Endothelial cell of hepatic sinusoid (primary cell): Measurements from ENCODE around the gene CECR2.
"Not testable (repeated sequence)": the region's sequence is repeated elsewhere in the genome, so short reads cannot be mapped to it uniquely, and the experiment has no call there.

Source experiments
- in situ Hi-C: cut with HindIII; loops from 2 replicates; pipeline ENCODE4 v1.10.0; 2017; ENCODE audit warnings: low sequenced_read_pairs

The CECR2 gene

DNA sequence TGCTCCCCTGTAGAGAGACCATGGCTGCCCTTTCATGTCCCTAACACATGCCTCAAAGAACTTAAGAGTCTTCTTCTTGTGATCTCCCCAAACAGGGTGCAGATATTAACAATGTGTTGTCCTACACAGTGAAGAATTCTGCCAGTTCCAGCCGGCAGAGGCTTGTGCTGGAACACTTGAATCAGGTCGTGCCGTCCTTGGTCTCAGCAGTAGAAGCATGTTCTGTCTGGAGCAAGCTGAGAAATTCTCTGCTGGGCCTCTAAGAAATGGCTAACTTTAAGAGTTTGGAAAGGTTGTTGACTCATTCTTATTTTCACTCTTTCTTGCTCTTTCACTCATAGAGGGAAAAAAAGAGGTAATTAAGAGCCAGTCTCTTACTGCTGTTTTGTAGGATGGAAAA lies 123.0 kb downstream of the CECR2 start:
- in situ Hi-C loops, result loop anchor here (25.0 kb wide), 1 partner anchor 430 kb away; no protein-coding TSS in a partner anchor

DNA sequence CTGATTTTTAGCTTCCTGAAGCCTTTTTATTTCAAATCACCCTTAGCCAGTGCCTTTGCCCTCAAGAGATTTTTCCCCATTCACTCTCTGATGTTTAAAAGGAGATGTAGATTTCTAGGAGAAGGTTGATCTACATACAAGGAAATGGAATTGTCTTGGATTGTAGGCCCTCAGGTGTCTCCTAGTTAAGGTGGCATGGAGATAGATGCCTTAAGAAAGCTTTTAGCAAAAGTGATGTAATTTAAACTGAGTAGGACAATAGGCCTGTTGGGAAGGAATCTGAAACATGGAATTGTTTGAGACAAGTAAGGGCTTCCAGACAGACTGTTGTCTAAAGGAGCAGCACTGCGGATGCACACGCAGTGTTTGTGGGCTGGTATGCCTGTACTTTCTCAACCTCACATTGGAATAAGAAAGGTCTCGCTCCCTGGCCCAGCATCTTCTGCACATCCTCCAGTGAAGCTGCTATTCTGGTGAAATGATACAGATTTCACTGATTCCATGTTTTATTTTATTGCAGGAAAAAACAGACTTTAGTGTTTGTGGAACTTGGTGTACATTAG lies 124.2 kb downstream of the CECR2 start:
- in situ Hi-C loops, result loop anchor here (25.0 kb wide), 1 partner anchor 431 kb away; no protein-coding TSS in a partner anchor

- in situ Hi-C loops, result loop anchor here (25.0 kb wide), 1 partner anchor 435 kb away; no protein-coding TSS in a partner anchor
These were observed 127.6 kb downstream of the CECR2 start for GRCh38 chr22:17496841-17497240.

GRCh38 chr22:17501679-17502285 lies 132.5 kb downstream of the CECR2 start:
- in situ Hi-C loops, result no loop called here

DNA sequence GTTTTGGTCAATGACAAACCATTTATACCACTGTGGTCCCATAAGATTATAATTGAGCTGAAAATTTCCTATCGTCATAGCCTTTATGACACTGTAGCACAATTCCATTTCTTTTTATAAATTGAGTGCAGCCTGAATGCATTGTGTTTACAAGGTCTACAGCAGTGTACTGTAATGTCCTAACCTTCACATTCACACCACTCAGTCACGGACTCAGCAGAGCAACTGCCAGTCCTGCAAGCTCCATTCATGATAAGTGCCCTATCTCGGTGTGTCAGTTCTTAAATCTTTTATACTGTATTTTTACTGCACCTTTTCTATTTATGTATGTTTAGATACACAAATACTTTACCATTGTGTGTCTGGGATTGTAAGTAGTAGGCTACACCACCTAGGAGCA lies 138.8 kb downstream of the CECR2 start:
- in situ Hi-C loops, result no loop called here

- in situ Hi-C loops, result no loop called here
These were observed 143.7 kb downstream of the CECR2 start for GRCh38 chr22:17512960-17513359.

- in situ Hi-C loops, result no loop called here
These were observed 144.4 kb downstream of the CECR2 start for GRCh38 chr22:17513612-17514011.

- in situ Hi-C loops, result no loop called here
These were observed 144.8 kb downstream of the CECR2 start for GRCh38 chr22:17514084-17514483.

- in situ Hi-C loops, result no loop called here
These were observed 149.1 kb downstream of the CECR2 start for GRCh38 chr22:17518406-17518805.

DNA sequence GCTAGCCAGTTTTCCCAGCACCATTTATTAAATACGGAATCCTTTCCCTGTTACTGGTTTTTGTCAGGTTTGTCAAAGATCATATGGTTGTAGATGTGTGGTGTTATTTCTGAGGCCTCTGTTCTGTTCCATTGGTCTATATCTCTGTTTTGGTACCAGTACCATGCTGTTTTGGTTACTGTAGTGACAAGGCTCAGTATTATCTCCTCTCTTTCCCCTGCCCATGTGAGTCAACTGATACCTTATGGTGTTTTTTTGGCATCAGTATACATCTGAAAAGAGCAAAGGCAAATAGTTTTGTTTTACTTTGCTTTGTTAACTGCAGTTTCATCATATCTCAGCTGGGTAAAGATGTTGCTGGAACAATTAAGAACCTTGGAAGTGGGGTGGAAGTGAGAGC lies 152.7 kb downstream of the CECR2 start:
- in situ Hi-C loops, result not testable (repeated sequence)

- in situ Hi-C loops, result no loop called here
These were observed 154.7 kb downstream of the CECR2 start for GRCh38 chr22:17523925-17524324.

- in situ Hi-C loops, result no loop called here
These were observed 167.0 kb downstream of the CECR2 start for GRCh38 chr22:17536269-17536668.

- in situ Hi-C loops, result no loop called here
These were observed 167.9 kb downstream of the CECR2 start for GRCh38 chr22:17537155-17537554.

- in situ Hi-C loops, result no loop called here
These were observed 171.2 kb downstream of the CECR2 start for GRCh38 chr22:17540481-17540880.

- in situ Hi-C loops, result no loop called here
These were observed 172.2 kb downstream of the CECR2 start for GRCh38 chr22:17541476-17541875.

DNA sequence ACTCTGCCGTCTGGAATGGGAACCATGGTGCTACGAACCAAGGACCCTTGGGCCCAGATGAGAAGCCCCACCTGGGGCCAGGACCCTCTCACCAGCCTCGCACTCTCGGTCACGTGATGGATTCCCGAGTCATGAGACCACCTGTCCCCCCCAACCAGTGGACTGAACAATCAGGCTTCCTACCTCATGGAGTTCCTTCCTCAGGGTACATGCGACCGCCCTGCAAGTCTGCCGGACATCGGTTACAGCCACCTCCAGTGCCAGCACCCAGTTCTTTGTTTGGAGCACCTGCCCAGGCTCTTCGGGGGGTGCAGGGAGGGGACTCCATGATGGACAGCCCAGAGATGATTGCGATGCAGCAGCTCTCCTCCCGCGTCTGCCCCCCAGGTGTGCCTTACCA lies 173.2 kb downstream of the CECR2 start:
- in situ Hi-C loops, result no loop called here

DNA sequence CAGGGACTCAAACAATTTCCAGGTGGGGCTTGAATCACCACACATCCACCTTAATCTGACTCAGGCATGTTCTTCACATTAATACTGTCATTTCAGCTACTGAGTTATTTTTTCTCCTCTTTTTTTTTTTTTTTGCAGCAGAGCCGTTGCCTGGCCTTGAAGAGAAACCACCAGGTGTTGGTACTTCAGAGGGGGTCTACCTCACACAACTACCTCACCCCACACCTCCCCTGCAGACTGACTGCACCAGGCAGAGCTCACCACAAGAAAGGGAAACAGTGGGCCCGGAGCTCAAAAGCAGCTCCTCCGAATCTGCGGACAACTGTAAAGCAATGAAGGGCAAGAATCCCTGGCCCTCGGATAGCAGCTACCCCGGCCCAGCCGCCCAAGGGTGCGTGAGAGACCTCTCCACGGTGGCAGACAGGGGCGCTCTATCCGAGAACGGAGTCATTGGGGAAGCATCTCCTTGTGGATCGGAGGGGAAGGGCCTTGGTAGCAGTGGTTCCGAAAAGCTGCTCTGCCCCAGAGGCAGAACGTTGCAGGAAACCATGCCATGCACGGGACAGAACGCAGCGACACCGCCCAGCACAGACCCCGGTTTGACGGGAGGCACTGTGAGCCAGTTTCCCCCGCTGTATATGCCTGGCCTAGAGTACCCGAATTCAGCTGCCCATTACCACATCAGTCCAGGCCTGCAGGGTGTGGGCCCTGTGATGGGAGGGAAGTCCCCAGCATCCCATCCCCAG lies 178.9 kb downstream of the CECR2 start:
- in situ Hi-C loops, result no loop called here

DNA sequence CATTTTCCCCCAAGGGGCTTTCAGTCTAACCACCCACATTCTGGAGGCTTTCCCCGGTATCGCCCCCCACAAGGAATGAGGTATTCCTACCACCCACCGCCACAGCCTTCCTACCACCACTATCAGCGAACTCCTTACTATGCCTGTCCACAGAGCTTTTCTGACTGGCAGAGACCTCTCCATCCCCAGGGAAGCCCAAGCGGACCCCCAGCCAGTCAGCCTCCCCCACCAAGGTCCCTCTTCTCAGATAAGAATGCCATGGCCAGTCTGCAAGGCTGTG lies 179.4 kb downstream of the CECR2 start:
- in situ Hi-C loops, result no loop called here

DNA sequence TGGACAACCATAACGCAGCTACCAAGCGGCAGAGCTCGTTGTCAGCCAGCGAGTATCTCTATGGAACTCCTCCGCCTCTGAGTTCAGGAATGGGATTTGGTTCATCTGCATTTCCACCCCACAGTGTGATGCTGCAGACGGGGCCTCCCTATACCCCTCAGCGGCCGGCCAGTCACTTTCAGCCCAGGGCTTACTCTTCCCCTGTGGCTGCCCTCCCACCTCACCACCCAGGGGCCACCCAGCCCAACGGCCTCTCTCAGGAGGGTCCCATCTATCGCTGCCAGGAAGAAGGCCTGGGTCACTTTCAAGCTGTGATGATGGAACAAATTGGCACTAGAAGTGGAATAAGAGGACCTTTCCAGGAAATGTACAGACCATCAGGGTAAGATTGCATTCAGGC lies 179.9 kb downstream of the CECR2 start:
- in situ Hi-C loops, result no loop called here

GRCh38 chr22:17549655-17550054 lies 180.4 kb downstream of the CECR2 start:
- in situ Hi-C loops, result no loop called here

DNA sequence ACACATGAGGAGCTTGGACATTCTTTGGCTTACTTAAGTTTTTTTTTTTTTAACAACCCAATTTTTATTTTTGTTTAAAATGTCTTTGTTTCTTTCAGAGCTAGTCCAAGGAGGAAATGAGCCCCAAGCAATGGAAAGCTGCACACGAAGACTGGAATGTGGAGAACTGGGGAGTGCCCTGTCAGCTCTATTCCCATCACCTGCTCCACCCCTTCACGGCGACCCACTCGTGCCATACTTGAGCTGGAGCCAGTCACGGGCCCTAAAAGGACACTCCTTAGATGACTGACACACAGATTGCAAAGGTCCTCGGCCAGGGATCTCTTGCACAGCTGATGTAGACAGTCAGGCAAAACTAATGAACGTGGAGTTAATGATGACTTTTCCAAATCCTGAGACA lies 183.5 kb downstream of the CECR2 start:
- in situ Hi-C loops, result no loop called here

- in situ Hi-C loops, result no loop called here
These were observed 185.6 kb downstream of the CECR2 start for GRCh38 chr22:17554814-17555213.
